Measurements from ENCODE around the gene HAAO. TPM values are rescaled to one million over a fixed set of nuclear protein-coding genes. Genes with fewer than 3 reads are reported as not detected.

HAAO gene
- total RNA-seq (ENCODE audit: low replicate concordance) = 9.4 and 10.0 TPM in 2 replicates
- long read RNA-seq, partial matches to known transcripts = 0 of 6 reads
- long read RNA-seq, other reads (novel, unspliced or antisense) = 2 of 6 reads

GRCh38 chr2:42792583-42793333 lies at the start of gene HAAO:
Gene HAAO (minus strand): TSS chr2:42792583. CDS start chr2:42792536, 47 bp downstream.
- DNase-seq (ENCODE audit: extremely low spot score, unreplicated experiment) = no peak

GRCh38 chr2:42841344-42841743 lies 49.0 kb upstream of the HAAO start:
- no peak for DNase-seq (ENCODE audit: extremely low spot score, unreplicated experiment)
- no peak for TF ChIP-seq CTCF (conservative IDR thresholded peaks at IDR 0.05)
- Mint-ChIP-seq H3K36me3 (peaks cover 4% of the 10 kb centered on the region), H3K4me3 (no peak overlapping the region), H3K9me3 (peaks cover under 1% of the 10 kb centered on the region), H3K4me1 (ENCODE audit: unreplicated experiment) (peaks cover 45% of the 10 kb centered on the region), H3K27me3 (no peaks in the 10 kb centered on the region), H3K27ac (no peak overlapping the region)

More at GRCh38 chr2:42792583-42793333, at the start of gene HAAO:
- H3K27ac Mint-ChIP-seq = peak within 1 kb of the TSS; percentile 68
- no peaks in the 10 kb centered on the region for H3K9me3 Mint-ChIP-seq
- H3K36me3 Mint-ChIP-seq = peaks cover 5% of the 10 kb centered on the region
- TF ChIP-seq CTCF (conservative IDR thresholded peaks at IDR 0.05) = peak; percentile 56
- H3K4me1 Mint-ChIP-seq (ENCODE audit: unreplicated experiment) = peaks cover 35% of the 10 kb centered on the region
- H3K4me3 Mint-ChIP-seq = peak within 1 kb of the TSS; percentile 88
- peaks cover 9% of the 10 kb centered on the region for H3K27me3 Mint-ChIP-seq

DNA sequence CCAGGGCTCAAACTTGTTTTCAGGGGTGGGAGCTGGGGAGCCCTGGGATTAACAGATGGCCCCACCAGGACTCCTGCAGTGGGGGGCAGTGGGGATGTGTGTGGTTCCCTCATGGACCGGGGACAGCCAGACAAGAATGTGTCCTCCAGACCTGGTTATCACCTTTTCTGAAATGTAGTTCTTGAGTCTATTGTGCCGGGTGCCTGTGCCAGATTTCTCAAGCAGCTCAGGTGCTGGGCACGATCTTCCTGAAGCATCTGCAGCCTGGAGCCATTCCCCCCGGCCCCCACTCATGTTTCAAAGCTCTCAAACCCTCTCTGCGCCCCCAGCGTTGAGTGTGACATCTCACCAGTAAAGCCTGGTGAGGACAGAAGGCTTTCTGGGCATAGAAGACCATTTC lies 48.4 kb upstream of the HAAO start:
- Mint-ChIP-seq H3K4me1 (ENCODE audit: unreplicated experiment) (peaks cover 50% of the 10 kb centered on the region), H3K9me3 (peaks cover 6% of the 10 kb centered on the region), H3K27ac (peak overlapping the region; percentile 2), H3K36me3 (peaks cover 6% of the 10 kb centered on the region), H3K27me3 (no peaks in the 10 kb centered on the region), H3K4me3 (no peak overlapping the region)
- no peak for TF ChIP-seq CTCF (conservative IDR thresholded peaks at IDR 0.05)
- DNase-seq (ENCODE audit: extremely low spot score, unreplicated experiment) = peak; percentile 37

DNA sequence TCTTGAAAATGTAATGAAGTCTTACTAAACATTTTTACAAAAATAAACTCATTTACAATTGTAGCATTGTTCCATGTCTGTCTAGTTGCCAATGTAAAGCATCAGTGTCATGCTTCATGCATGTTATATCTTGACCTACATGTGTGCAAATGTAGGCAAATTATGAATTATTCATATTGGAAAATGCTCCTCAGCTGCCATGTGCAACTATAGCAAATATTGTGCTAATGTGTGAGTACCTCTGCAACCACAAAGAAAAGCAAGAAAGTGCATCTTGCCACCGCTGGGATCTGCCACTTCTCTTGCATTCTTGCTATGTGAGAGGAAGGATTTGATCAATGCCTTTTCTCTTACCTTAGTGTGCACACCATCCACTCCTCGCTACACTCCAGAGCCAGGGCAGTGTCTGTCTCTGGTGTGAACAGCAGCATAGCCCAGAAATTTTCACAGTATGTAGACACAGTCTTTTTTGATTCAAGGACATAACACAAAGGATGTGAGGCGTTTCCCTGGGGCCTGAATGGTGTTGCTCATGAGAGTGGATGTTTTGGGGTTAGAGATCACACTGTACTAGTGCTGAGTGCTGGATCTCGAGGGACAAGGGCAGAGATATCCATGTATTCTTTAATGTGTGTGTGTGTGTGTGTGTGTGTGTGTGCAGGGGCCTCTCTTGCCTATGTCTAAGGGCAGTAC lies 47.6 kb upstream of the HAAO start:
- Mint-ChIP-seq H3K36me3 (peaks cover 8% of the 10 kb centered on the region), H3K9me3 (peaks cover 9% of the 10 kb centered on the region), H3K4me1 (ENCODE audit: unreplicated experiment) (peaks cover 44% of the 10 kb centered on the region), H3K27ac (no peak overlapping the region), H3K27me3 (no peaks in the 10 kb centered on the region), H3K4me3 (no peak overlapping the region)
- no peak for TF ChIP-seq CTCF (conservative IDR thresholded peaks at IDR 0.05)
- DNase-seq (ENCODE audit: extremely low spot score, unreplicated experiment) = peak; percentile 10

GRCh38 chr2:42838133-42838532 lies 45.8 kb upstream of the HAAO start:
- peaks cover 31% of the 10 kb centered on the region for H3K4me1 Mint-ChIP-seq (ENCODE audit: unreplicated experiment)
- peaks cover 4% of the 10 kb centered on the region for H3K36me3 Mint-ChIP-seq
- H3K4me3 Mint-ChIP-seq = no peak overlapping the region
- TF ChIP-seq CTCF (conservative IDR thresholded peaks at IDR 0.05) = no peak
- DNase-seq (ENCODE audit: extremely low spot score, unreplicated experiment) = peak; percentile 18
- no peaks in the 10 kb centered on the region for H3K27me3 Mint-ChIP-seq
- H3K27ac Mint-ChIP-seq = no peak overlapping the region
- peaks cover 9% of the 10 kb centered on the region for H3K9me3 Mint-ChIP-seq
